Measurements from ENCODE around the gene KCNIP4.
"Not testable (repeated sequence)": the region's sequence is repeated elsewhere in the genome, so short reads cannot be mapped to it uniquely, and the experiment has no call there.

The KCNIP4 gene

DNA sequence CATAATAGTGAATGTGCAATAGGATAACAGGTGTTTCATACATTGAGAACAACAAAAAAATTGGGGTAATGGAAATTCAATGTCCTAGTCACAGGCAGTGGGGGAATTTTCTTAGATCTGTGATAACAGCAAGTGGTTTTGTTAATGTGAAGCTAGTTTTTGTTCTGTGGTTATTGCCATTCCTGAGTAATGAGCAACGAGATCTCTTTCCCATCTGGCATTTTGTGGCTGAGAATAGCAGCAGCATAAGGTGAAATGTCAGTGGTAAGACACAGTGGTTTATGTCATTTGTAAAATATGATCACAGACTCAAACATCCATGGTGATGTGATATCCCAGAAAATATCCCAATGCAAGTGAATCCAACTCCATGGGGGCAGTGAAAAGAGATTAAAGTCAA lies 497.5 kb downstream of the KCNIP4 start:
- DNase-seq = no peak

DNA sequence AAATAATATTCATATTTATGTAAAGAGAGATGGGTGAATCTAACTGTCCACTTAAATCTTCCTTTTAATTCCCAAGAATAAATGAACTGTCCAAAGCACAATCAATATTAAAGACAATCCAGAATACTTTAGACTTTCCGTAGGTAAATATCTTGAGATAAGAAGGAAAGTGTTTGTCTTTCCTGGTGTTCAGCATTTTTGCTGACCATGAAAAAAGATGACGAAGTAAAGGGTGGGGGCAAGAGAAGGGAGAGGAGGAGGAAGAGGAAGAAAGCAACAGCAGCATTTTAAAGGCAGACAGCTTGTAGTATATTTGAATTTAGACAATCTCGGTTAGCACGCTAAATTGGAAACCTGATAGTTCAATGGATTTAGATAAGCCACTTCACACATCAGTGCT lies 498.2 kb downstream of the KCNIP4 start:
- DNase-seq = no peak

GRCh38 chr4:21447301-21448054 lies 501.1 kb downstream of the KCNIP4 start:
- no peak for DNase-seq

- DNase-seq = no peak
Measured at GRCh38 chr4:21420166-21420565, 528.4 kb downstream of the KCNIP4 start.

DNA sequence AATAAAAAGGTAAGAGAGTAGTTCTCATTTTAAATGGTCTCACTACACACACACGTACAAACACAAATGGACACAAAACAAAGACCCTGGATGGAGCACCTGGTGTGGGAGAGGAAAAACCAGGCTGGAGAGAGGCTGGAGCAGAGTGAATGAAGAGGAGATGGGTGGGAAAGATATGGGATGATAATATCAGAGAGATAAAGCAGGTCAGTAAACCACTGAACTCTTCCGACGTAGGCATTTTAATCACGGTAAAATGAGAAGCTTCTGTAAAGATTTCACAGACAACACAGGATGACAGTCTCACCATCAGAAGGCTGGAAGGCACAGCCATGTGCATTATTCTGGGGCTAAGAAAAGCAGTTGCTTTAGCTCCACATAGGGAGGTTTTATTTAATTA lies 532.8 kb downstream of the KCNIP4 start:
- no peak for DNase-seq

DNA sequence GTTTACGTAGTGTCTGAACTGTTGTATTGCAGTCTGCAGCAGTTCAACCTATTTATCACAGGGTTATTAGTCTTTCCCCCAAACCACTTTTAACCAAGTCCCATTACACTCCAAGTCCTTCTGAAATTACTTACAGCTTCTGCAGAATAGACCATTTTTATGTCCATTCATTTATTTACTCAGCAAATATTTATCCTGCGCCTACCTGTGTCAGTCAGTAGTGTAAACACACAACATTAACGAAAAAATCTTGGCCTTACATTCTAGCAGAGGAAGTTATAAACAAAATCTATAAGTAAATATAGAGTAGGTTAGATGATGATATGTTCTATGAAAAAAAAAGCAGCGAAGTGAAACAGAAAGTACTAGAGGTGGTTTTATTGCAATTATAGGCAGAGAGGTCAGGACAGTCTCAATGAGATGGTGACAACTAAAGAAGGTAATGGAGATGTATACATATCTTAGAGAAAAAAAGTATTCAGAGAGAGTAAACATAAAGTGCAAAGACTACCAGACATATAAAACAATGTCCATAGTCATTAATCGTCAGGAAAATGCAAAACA lies 534.7 kb downstream of the KCNIP4 start:
- no peak for DNase-seq

GRCh38 chr4:21411086-21411485 lies 537.5 kb downstream of the KCNIP4 start:
- DNase-seq = no peak

DNA sequence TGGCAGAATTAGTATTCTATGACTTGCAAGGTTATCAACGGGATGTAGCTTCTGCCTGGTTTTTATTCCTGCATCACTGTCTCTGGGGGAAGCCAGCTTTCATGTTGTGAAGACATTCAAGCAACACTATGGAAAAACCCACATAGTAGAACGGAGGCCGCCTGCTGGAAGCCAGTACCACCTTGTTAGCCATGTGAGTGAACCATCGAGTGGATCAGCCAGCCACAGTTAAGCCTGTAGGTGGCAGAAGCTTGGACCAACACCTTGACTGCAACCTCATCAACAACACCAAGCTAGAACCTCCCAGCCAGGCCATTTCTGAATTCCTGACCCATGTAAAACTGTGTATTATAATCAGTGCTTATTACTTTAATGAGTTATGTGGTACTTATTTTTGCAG lies 538.2 kb downstream of the KCNIP4 start:
- DNase-seq = no peak

GRCh38 chr4:21387683-21388082 lies 560.9 kb downstream of the KCNIP4 start:
- no peak for DNase-seq

DNA sequence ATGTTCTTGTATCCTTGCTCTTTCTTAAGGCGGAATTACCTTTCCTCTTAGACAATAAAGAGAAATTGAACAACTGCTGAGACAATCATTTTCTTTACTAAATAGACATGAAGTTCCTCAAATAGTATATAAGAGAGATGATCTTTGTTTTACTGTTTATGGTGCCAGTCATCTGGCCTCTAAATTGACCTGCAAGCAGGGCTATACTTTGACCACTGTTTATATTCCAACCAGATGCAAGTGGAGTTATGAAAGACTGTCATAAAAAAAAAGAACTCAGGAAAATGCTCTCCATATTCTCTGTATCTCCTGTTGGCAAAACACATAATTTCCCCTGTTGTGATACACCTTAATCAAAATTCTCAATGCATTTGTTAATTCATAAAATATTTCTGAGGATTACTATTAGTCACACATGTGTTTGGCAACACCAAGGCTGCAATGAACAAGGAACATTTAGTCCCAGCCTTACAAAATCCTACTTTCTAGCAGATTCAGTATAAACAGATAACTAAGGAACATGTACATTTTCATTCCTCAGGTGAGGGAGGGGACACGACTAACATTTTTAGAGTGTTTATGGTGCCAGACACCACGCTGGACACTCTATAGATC lies 562.3 kb downstream of the KCNIP4 start:
- DNase-seq = no peak

GRCh38 chr4:21385706-21386105 lies 562.9 kb downstream of the KCNIP4 start:
- DNase-seq = no peak

DNA sequence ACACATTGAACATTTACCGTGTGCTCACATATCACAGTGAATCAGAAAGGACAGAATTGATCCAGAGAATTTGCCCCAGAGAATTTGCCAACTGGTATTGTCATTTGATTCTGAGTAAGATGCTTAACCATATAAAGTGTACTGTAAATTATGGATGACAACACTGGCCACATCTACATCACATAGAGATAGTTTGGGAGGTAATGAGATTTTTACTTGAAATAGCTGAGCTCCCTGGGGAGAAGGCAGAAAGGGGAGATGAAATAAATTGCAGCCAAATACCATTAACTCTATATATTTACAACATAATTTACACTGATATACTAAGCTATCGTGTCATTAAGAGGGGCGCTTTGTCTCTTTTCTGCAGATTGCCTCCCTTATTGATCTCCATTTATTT lies 564.0 kb downstream of the KCNIP4 start:
- DNase-seq = no peak

DNA sequence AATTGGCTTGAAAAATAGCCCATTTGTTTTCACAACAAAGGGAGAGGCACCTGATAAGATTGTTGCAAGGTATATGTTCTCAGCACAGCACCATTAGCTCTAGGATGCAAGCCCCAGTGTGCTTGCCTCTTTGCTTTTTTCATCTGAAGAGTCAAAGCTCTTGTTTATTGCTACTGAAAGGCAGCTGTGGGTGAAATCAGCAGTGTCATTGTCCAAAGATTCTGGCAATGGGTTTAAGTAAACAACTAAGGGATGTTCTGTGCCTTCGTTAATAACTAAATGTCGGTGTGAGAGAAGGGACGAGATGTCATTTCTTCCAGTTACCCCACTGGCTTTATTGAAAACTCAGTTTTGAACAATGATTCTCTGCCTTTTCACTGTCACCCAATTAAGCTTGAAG lies 567.7 kb downstream of the KCNIP4 start:
- no peak for DNase-seq

GRCh38 chr4:21377046-21377445 lies 571.5 kb downstream of the KCNIP4 start:
- no peak for DNase-seq

DNA sequence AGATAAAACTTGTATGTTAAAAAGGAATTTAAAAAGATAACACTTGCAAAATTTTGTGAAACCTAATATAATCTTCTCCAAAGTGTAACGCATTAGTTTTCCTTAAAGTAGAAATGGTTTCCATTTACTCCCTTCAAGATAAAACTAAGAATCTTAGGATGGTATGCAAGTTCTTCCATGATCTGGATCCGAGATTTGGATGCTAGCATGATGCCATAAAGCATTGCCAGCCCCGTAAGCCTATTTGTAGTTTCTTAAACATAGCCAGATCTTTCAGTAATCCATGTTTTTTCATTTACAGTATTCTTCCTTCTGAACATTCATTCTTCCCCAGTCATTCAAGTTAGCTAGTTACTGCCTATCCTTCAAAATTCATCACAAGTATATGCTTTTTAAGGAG lies 572.4 kb downstream of the KCNIP4 start:
- no peak for DNase-seq

DNA sequence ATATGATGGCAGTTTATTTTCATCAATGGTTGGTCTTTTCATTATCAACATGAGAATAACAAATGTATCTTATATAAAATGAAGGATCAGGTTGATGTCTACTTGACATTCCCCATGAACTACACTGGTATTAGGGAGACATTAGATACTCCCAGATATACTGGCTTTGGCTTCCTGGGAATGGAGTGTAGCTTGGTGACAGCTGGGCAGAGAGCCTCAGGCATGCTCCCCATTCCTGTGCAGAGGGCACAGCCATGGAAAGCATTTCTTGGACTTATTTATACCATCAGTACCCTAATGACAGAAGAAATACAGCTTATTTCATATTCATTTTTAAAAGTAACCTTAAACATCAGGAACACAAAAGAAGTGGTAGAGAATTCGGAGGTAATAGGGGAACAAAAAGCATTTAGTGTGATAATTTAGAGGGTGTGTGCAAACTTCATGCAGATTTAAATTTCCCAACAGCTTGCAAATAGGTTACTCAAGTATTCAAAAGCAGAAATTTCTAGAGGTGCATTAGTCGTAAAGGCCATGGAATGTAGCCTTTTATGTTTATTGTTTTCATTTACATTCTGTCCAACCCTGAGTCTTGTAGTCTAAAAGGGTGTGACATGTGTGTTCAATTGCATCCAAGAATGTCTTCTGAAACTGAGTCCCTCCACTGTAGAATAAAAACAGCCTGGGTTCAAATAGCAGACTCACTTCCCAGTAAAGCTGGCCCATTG lies 573.8 kb downstream of the KCNIP4 start:
- DNase-seq = no peak

- no peak for DNase-seq
Measured at GRCh38 chr4:21367567-21367966, 581.0 kb downstream of the KCNIP4 start.

DNA sequence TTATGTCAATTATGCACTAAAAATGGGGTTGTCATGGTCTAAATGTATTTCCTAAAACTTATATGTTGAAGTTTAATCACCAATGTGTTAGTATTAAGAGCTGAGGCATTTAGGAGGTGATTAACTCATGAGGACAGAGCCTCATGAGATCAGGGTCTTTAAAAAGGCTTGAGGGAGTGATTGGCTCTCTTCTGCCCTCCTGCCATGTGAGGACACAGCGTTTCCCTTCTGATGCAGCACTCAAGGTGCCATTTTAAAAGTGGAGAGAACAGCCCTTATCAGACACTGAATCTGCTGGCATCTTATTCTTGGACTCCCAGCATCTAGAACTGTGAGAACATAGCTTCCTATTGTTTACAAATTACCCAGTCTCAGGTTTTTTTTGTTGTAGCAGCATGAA lies 581.7 kb downstream of the KCNIP4 start:
- no peak for DNase-seq

- DNase-seq = no peak
Measured at GRCh38 chr4:21366312-21366711, 582.3 kb downstream of the KCNIP4 start.

- no peak for DNase-seq
Measured at GRCh38 chr4:21363701-21364100, 584.9 kb downstream of the KCNIP4 start.

GRCh38 chr4:21352354-21352753 lies 596.2 kb downstream of the KCNIP4 start:
- not testable (repeated sequence) for DNase-seq

DNA sequence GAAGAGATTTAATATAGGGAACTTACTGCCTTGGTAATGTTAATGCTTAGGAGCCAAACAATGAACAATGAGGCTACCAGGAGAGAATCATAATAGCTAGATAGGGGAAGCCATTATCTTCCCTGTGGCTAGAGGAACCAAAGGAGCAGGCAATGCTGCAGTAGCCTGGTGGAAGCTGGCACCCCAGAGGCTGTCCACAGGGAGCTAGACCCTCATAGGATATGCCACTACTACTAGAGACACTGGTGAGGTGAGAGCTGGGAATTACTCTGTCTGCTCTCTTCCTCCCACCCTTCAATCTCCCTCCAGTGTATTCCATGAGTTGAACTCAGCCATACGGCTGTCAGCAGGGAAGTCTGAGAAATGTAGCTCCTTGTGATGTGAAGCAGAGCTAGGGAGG lies 601.4 kb downstream of the KCNIP4 start:
- no peak for DNase-seq

DNA sequence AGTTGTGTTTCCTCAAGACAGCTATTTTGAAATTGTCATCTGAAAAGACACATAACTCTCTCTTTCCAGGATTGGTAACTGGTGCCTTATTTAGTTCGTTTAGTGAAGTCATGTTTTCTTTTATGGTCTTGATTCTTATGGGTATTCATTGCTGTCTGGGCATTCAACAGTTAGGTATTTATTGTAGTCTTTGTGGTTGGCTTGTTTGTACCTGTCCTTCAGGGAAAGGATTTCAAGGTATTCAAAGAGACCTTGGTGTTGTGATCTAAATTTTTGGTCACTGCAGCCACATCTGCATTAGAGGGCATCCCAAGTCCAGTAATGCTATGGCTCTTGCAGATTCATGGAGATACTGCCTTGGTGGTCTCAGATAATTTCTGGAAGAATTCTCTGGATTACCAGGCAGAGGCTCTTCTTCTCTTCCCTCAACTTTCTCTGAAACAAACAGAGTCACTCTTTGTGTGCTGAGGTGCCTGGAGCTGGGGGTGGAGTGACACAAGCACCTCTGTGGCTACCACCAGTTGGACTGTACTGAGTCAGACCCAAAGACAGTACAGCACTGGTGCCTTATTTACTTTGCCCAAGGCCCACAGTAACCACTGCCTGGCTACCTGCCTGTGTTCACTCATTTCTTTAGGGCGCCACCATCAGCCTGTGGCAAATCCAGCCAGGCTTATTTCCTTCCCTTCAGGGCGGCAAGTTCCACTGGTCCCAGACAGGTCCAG lies 620.4 kb downstream of the KCNIP4 start:
- DNase-seq = no peak
